NCI-H2196 (cell line): ENCODE data around the gene PDE12.

ENCODE experiments used
- DNase-seq: peaks from one replicate; lab custom pipeline; 2025; ENCODE audit not compliant: unreplicated experiment; lab: John Stamatoyannopoulos, UW

The PDE12 gene

GRCh38 chr3:57555738-57556458 lies at the start of gene PDE12:
Gene PDE12 (plus strand): TSS chr3:57556274. CDS start chr3:57556380, 106 bp downstream.
- DNase-seq = peak; percentile 81

DNA sequence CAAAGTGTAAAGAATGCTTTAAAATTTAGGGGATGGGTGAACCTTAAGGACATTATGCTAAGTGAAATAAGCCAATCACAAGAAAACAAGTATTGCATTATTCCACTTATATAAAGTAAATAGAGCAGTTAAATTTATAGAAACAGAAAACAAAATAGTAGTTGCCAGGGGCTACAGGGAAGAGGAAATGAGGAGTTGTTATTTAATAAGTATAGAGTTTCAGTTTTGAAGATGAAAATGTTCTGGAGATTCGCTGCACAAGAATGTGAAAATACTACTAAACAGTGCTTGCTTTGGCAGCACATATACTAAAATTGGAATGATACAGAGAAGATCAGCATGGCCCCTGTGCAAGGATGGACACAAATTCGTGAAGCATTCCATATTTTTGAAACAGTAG lies 43.9 kb upstream of the PDE12 start:
- DNase-seq = no peak

GRCh38 chr3:57518276-57518915 lies 37.7 kb upstream of the PDE12 start:
- DNase-seq = no peak

DNA sequence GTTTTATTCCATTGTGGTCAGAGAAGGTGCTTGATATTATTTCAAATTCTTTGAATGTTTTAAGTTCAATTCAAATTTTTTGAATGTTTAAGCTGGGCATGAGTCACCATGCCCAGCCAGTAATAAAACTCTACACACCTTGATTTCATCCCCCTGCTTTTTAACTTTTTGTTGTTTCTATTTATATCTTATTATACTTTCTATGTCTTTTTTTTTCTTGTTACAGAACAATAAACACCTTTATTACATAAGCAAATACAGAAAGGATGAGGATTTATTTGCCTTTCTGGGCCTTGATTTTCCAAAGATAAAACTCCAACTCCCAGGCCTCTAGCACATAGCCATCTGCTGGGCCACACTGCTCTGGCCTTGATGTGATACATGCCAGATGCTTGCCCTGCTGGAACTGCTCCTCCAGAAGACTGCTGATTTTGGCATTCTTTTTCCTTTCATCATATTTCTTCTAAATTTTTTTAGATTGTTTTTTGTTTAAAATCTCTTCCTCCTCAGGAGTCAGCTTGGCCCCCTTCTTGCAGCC lies 25.9 kb upstream of the PDE12 start:
- no peak for DNase-seq

DNA sequence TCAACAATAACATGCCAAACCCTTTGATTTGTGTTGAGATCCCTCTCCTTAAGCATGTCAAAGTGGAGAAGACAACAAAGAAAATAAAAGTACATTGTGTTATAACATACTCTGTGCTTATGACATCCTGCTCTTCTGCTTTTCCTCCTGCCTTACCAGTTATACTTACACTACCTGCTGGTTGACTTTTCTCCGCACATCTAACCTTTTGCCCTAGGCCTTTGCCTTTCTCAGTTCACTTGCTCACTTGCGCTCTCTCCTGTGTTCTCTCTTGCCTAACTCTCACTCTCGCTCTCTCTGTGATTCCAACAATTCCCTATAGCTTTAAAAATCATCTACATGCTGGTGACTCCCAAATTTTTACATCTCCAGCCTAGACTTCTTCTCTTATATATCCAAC lies 17.6 kb upstream of the PDE12 start:
- no peak for DNase-seq

- DNase-seq = peak; percentile 67
Observed at GRCh38 chr3:57544181-57545125, 11.6 kb upstream of the PDE12 start, which contains the start of gene DNAH12. Gene DNAH12 (minus strand): TSS chr3:57544344. CDS start chr3:57542870, 1,474 bp downstream.

- DNase-seq = no peak
Observed at GRCh38 chr3:57545636-57546268, 10.3 kb upstream of the PDE12 start.

GRCh38 chr3:57546616-57547015 lies 9.5 kb upstream of the PDE12 start:
- no peak for DNase-seq

DNA sequence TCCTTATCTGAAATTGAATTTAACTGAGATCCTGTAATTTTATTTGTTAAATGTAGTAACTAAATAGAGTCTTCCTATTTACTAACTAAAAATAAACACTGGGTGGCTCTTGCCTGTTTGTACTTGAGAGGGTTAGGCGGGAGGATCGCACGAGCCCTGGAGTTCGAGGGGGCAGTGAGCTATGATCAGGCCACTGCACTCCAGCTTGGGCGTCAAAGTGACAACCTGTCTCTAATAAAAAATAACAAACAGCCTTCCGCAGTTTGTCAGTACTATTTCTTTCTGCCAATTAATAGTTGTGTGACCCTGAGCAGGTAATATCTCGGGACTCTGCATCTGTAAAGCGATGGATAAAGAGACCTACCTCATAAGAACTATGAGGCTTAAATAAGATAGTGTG lies 768 bp upstream of the PDE12 start:
- no peak for DNase-seq

DNA sequence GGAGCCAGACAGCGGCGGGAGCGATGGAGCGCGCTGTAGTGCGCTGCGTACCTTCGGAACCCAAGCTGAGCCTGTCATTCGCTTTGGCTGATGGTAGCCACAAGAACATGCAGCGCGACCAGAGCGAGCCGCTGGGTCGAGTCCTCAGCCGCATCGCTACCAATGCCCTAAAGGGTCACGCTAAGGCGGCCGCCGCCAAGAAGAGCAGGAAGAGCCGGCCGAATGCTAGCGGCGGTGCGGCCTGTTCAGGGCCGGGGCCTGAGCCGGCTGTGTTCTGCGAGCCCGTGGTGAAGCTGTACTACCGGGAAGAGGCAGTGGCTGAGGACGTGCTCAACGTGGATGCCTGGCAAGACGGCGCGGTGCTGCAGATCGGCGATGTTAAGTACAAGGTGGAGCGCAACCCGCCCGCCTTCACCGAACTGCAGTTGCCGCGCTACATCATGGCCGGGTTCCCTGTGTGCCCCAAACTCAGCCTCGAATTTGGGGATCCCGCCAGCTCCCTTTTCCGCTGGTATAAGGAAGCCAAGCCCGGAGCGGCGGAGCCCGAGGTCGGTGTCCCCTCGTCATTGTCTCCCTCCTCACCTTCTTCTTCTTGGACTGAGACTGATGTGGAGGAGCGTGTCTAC lies 498 bp downstream of the PDE12 start:
- no peak for DNase-seq

DNA sequence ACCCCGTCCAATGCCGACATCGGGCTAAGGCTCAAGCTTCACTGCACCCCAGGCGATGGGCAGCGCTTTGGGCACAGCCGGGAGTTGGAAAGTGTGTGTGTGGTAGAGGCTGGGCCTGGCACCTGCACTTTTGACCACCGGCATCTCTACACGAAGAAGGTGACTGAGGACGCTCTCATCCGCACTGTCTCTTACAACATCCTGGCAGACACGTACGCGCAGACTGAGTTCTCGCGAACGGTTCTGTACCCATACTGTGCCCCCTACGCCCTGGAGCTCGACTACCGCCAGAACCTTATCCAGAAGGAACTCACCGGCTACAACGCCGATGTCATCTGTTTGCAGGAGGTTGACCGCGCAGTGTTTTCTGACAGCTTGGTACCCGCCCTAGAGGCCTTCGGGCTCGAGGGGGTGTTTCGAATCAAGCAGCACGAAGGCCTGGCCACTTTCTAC lies 1.0 kb downstream of the PDE12 start:
- no peak for DNase-seq

DNA sequence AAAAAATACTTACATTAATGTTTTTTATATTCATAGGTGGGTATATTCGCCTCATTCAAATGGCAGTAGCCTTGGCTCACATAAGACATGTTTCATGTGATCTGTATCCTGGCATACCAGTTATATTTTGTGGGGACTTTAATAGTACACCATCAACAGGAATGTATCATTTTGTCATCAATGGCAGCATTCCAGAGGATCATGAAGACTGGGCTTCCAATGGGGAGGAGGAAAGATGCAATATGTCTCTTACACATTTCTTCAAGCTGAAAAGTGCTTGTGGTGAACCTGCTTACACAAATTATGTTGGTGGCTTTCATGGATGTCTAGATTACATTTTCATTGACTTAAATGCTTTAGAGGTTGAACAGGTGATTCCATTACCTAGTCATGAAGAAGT lies 3.5 kb downstream of the PDE12 start:
- no peak for DNase-seq

DNA sequence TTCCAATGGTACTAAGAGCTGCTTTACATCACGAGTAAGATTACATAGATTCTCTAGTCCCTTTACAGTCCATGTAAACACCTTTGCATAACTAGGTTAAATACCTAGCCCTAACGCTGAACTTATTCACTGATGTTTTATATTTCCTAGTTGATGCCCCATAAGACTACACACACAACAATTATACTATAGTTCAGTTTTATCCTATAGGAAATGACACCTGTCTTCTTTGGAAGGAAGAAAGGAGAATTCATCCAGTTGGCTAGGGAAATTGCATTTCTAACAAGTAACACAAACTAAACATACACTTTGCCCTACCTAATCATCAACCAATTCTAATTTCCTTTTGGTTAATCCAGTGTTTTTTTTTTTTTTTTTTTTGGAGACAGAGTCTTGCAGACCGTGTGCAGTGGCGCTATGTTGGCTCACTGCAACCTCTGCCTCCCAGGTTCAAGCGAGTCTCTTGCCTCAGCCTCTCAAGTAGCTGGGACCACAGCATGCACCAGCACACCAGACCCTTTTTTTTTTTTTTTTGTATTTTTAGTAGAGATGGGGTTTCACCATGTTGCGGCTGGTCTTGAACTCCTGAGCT lies 13.9 kb downstream of the PDE12 start:
- no peak for DNase-seq

- DNase-seq = no peak
Observed at GRCh38 chr3:57570878-57571277, 14.8 kb downstream of the PDE12 start.

DNA sequence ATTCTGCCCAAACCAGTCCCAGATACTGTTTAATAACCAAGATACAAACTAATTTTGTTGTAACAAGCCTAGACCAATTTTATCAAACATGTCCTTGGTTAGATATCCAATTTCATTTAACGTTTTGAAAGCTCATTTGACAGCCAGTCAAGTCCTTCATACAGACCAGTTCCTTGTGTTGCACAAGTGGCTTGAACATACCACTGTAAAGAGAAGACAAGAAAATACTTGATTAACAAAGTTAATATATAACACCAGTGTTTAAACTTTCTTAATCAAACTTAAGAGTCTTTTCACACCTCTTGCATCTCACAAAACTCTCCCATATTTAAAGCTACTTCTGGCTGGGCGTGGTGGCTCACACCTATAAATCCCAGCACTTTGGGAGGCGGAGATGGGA lies 16.0 kb downstream of the PDE12 start:
- no peak for DNase-seq

- no peak for DNase-seq
Observed at GRCh38 chr3:57575966-57576626, 20.0 kb downstream of the PDE12 start.

DNA sequence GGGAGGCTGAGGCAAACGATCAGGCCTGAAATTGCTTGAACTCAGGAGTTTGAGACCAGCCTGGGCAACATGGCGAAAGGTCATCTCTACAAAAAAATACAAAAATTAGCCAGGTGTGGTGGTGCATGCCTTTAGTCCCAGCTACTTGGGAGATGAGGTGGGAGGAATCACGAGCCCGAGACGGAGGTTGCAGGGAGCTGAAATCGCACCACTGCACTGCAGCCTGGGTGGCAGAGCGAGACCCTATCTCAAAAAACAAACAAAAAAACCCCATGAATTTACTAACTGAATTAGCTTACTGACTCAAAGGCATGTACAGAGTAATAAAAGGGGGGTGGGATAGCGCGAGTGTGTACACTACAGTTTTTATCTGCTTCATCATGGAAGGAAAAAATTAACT lies 21.7 kb downstream of the PDE12 start:
- DNase-seq = no peak

- DNase-seq = no peak
Observed at GRCh38 chr3:57582474-57583168, 26.5 kb downstream of the PDE12 start.

GRCh38 chr3:57583544-57583943 lies 27.5 kb downstream of the PDE12 start:
- DNase-seq = no peak
